ENCODE results near the gene SNRNP200. TPM values are rescaled to one million over a fixed set of nuclear protein-coding genes. Genes with fewer than 3 reads are reported as not detected.

Gene SNRNP200
- total RNA-seq, 2 experiments from 2014 or later: 175 to 178 TPM

- DNase-seq (peak; percentile 79), ATAC-seq (peak; percentile 97)
- Mint-ChIP-seq H3K27me3 (no peaks in the 10 kb centered on the region), H3K9me3 (no peaks in the 10 kb centered on the region), H3K36me3 (ENCODE audit: low read depth) (peaks cover 7% of the 10 kb centered on the region), H3K4me1 (ENCODE audit: low read depth) (peaks cover 42% of the 10 kb centered on the region), H3K4me3 (peak overlapping the region; percentile 50), H3K27ac (peak overlapping the region; percentile 95)
- POLR2A ChIA-PET: interaction anchor here (0.5 to 1.8 kb wide), 10 partner anchors 10 to 360 kb away, joined by 3 to 6 read pairs (median 4); partner anchors contain the start of gene STARD7
- intact Hi-C loops (cut with micrococcal nuclease): no loop called here
- TF ChIP-seq, protein P1, sequence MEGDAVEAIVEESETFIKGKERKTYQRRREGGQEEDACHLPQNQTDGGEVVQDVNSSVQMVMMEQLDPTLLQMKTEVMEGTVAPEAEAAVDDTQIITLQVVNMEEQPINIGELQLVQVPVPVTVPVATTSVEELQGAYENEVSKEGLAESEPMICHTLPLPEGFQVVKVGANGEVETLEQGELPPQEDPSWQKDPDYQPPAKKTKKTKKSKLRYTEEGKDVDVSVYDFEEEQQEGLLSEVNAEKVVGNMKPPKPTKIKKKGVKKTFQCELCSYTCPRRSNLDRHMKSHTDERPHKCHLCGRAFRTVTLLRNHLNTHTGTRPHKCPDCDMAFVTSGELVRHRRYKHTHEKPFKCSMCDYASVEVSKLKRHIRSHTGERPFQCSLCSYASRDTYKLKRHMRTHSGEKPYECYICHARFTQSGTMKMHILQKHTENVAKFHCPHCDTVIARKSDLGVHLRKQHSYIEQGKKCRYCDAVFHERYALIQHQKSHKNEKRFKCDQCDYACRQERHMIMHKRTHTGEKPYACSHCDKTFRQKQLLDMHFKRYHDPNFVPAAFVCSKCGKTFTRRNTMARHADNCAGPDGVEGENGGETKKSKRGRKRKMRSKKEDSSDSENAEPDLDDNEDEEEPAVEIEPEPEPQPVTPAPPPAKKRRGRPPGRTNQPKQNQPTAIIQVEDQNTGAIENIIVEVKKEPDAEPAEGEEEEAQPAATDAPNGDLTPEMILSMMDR (IDR thresholded peaks at IDR 0.05): no peak
- CTCF ChIA-PET: interaction anchor here (1.1 to 2.7 kb wide), 7 partner anchors 8 to 249 kb away, joined by 3 to 13 read pairs (median 4); no protein-coding TSS in a partner anchor
Measured at GRCh38 chr2:96241900-96242611, 63.3 kb downstream of the SNRNP200 start.

DNA sequence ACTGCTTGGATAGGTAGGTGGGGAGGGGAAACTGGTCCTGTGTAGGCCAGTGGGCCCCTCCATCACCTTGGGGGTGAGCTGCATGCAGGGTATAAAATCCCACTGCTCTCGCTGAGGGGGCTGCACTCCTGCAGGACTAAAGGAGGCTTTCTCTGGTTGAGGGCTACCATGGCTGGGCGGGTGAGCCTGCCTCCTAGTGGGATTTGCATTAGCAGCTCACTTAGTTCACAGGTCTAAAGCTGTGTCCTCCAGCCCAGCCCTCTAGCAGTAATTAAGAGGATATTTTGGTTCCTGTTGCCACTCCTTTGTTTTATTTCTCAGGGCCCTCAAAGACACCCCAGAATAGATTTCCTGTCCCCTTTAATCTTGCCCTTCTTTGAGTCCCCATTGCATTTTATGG, 64.1 kb downstream of the SNRNP200 start:
- Mint-ChIP-seq H3K27me3 (no peaks in the 10 kb centered on the region), H3K9me3 (no peaks in the 10 kb centered on the region), H3K4me3 (no peak overlapping the region), H3K27ac (peak overlapping the region; percentile 95), H3K36me3 (ENCODE audit: low read depth) (peaks cover 7% of the 10 kb centered on the region), H3K4me1 (ENCODE audit: low read depth) (peaks cover 40% of the 10 kb centered on the region)
- intact Hi-C loops (cut with micrococcal nuclease): no loop called here
- POLR2A ChIA-PET: interaction anchor here (0.8 to 1.8 kb wide), 7 partner anchors 9 to 361 kb away, joined by 3 to 6 read pairs (median 4); partner anchors contain the start of gene STARD7
- CTCF ChIA-PET: interaction anchor here (1.4 to 2.7 kb wide), 7 partner anchors 7 to 248 kb away, joined by 3 to 13 read pairs (median 4); no protein-coding TSS in a partner anchor
- no peak for ATAC-seq
- TF ChIP-seq, protein P1 (IDR thresholded peaks at IDR 0.05): no peak
- DNase-seq: no peak

GRCh38 chr2:96240341-96241038, 64.9 kb downstream of the SNRNP200 start:
- Mint-ChIP-seq H3K36me3 (ENCODE audit: low read depth) (peaks cover 7% of the 10 kb centered on the region), H3K4me3 (no peak overlapping the region), H3K27me3 (no peaks in the 10 kb centered on the region), H3K4me1 (ENCODE audit: low read depth) (peaks cover 32% of the 10 kb centered on the region), H3K9me3 (no peaks in the 10 kb centered on the region), H3K27ac (peak overlapping the region; percentile 95)
- no peak for ATAC-seq
- CTCF ChIA-PET: interaction anchor here (1.1 to 1.5 kb wide), 5 partner anchors 12 to 218 kb away, joined by 3 to 5 read pairs (median 3); no protein-coding TSS in a partner anchor
- POLR2A ChIA-PET: interaction anchor here (1.3 to 3.6 kb wide), 4 partner anchors 14 to 361 kb away, joined by 4 to 9 read pairs (median 5); no protein-coding TSS in a partner anchor
- DNase-seq: no peak
- intact Hi-C loops (cut with micrococcal nuclease): no loop called here
- TF ChIP-seq, protein P1 (IDR thresholded peaks at IDR 0.05): no peak

GRCh38 chr2:96239745-96240264, 65.5 kb downstream of the SNRNP200 start:
- POLR2A ChIA-PET: interaction anchor here (0.5 to 3.6 kb wide), 5 partner anchors 9 to 39 kb away, joined by 3 to 9 read pairs (median 3); no protein-coding TSS in a partner anchor
- DNase-seq: no peak
- Mint-ChIP-seq H3K4me3 (no peak overlapping the region), H3K27ac (peak overlapping the region; percentile 95), H3K9me3 (no peaks in the 10 kb centered on the region), H3K36me3 (ENCODE audit: low read depth) (peaks cover 7% of the 10 kb centered on the region), H3K4me1 (ENCODE audit: low read depth) (peaks cover 29% of the 10 kb centered on the region), H3K27me3 (no peaks in the 10 kb centered on the region)
- no peak for ATAC-seq
- CTCF ChIA-PET: interaction anchor here (0.9 to 1.4 kb wide), 3 partner anchors 27 to 217 kb away, joined by 3 to 5 read pairs (median 4); no protein-coding TSS in a partner anchor
- intact Hi-C loops (cut with micrococcal nuclease): no loop called here
- TF ChIP-seq, protein P1 (IDR thresholded peaks at IDR 0.05): no peak
